Stimulated activated CD4-positive, alpha-beta T cell treated with anti-CD3 and anti-CD28 coated beads, Interleukin-12 subunit alpha, Interleukin-12 subunit beta, amount 100 ng/mL, for 48 hours (primary cell): ENCODE results near the gene ANKRD20A1.
"Not testable (repeated sequence)": the region's sequence is repeated elsewhere in the genome, so short reads cannot be mapped to it uniquely, and the experiment has no call there.

Experiments used
- DNase-seq, 3 donors: peaks; one replicate each; pipeline ENCODE4 v3.0.0-alpha.2; 2020; ENCODE audit warnings: low read depth in 2 of 3, low spot score in 1 of 3

The ANKRD20A1 gene

DNA sequence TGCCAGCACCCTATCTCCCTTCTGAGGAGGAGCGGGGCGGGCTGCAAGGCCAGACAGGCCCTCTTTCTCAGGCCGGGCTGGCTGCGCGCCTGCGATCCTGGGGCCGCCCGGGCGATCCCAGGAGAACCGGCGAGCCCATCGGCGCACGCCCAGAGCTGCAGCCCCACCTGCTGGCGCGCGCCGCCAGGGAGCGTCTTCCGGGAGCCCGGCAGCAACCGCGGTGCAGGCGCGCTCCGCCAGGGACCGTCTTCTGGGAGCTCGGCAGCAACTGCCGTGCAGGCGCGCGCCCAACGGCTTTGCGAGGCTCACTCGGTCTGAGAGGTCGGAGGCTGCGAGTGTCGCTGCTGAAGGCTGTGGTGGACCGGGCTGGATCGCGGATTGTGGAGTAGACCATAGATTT, at the start of gene ANKRD20A1:
Gene ANKRD20A1 (plus strand): TSS at position 61 of the 400 bp plus-strand sequence. CDS start 496 bp downstream, outside the sequence.
- not testable (repeated sequence) for DNase-seq

DNA sequence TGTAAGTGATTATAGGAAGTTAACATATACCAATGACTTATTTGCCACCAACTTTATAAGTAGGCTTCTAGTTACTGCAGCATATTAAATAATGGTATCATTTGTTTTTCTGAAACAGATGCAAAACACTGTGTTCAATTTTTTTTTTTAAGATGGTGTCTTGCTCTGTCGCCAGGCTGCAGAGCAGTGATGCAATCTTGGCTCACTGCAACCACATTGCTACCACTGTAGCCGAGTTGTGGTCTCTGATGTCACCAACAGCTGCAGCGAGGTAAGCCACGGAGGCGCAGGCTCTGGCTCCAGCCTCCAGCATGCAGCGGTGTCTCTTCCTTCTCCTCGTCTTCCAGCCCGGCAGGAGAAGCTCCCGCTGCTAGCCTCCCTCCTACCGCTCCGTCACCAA, 26.6 kb upstream of the ANKRD20A1 start:
- not testable (repeated sequence) for DNase-seq
